ENCODE results near the gene ADARB2.
"Not testable (repeated sequence)": the region's sequence is repeated elsewhere in the genome, so short reads cannot be mapped to it uniquely, and the experiment has no call there.

Gene ADARB2

DNA sequence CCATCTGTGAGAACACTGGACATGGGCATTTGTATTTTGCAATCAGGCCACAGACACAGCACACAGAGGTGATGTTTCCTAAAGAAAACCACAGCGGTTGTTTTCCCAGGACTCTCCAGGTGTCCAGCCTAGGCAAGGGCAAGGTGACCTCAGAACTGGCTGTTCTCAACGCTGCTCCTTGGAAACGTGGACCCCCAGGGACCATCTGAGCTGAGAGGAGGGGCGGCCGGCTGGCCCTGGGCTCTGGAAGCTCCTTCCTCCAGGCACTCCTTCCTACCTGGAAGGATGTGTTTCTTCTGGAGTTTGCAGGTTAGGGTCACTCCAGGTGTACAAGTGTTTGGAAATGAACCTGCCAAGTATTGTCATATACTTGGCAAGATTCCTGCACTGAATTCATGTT lies 103.1 kb downstream of the ADARB2 start:
- DNase-seq, result no peak

DNA sequence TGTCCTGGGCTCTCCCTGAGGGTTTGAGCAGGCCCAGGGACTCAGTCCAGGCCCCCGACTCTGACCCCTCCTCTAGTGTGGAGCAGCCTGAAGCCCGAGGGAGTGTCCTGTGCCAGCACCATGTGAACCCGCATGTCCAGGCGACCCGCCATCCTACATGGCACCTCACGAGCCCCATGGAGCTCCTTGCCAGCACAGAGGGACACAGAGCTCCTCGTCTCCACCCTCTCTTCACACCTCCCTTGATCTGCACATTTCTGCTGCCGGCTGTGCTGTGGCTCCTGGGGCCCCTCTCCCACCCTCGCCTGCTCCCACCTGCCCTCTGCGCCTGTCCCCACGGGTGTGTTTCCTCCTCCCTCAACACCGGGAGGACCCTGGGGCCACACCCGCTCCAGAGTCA lies 103.5 kb downstream of the ADARB2 start:
- no peak for DNase-seq

DNA sequence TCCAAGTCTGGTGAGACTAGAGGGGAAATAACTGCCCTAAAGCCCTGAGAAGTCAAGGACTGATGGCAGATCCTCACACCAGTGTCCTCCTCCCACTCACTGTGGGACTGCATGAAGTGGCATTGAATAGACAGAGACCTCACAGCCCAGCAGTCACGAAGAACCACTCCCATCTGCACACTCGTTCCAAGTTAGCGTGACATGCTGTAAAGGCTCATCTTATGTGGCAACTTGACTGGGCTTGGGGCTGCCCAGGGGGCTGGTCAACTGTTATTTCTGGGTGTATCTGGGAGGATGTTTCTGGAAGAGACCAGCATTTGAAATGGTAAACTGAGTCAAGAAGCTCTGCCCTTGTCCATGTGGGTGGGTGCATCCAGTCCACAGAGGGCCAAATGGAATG lies 104.7 kb downstream of the ADARB2 start:
- DNase-seq, result no peak

DNA sequence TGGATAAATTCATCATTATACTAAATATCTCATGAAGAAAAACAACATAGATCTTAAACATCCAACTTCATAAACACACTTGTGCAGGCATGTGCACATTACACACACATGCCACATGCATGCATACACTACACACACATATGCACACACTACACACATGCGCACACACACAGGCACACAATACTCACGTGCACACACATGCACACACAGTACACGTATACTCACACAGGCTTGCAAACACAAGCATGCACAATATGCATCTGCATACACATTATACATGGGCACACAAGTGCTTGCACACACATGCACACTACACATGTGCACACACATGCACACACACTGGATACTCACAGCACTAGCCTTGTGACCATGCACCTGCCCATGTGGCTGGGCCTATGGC lies 105.2 kb downstream of the ADARB2 start:
- no peak for DNase-seq

DNA sequence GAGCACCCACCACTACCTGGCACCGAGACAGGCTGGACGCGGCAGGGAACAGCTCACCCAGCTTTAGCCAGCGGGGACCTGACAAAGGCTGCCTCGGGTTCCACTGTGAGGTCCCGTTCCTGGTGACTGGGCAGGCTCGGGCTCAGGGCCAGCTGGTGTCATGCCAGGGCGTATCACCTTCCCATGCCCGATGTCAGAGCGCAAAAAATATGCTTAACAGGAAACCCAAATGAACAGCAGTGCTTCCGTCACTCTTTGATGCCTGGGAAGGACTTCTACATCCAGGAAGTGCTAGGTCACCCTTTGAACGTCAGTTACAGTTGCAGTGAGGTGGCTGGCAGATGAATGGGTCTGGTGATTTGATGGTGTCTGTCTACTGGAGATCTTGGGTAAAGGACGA lies 106.0 kb downstream of the ADARB2 start:
- DNase-seq, result peak; percentile 7

DNA sequence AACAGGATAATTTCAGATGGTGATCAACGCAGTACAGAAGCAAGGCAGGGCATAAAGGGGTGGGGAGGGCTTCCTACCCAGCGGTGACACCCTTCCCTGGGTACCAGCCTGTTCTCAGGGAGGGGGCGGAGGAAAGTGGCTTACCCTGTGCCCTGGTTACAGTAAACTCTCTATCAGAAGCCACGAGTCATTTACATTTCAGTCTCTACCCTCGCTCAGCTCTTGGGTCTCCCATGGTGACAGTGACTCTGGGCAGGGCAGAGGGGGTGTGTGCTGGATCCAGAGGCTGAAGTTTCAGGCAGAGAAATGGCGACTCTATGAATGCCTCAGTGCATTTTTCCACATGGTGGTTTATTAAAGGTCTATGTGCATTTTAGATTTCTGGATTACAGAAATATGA lies 107.0 kb downstream of the ADARB2 start:
- no peak for DNase-seq

DNA sequence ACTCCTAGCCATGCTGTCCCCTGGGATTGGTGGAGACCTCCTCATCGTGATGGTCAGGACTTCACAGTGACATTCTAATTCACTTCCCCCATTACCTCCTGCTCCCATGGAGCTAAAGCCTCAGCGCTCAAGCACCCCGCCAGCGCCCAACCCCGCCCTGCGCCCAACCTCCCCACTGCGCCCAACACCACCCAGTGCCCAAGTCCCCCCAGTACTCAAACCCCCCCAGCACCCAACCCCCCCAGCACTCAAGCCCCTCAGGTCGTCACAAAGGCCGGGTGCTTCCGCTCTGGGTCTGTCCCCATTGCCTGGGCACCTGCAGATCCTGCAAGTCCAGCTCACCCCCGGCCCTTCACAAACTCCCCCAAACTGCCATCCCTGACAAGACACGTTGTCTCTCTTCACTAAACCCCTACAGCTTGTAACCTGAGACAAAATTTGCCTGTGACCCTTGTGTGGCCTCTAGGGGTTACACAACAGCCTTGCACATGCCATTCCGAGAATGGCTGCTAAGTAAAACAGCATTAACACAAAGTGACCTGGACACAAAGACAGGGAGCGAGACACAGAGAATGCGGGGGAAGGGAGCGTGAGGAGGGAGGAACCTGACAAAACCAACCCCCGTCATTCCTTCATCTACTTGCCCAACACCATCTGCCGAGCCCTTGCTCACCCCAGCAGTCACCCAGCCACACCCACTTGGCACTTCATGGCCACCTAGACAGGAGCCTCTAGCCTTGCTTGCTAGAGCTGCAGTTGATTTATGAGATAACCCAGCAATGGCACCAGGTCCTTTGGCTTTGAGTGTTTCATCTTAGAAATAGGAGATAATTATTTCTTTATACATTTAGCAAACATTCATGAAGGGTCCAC lies 107.8 kb downstream of the ADARB2 start:
- no peak for DNase-seq

DNA sequence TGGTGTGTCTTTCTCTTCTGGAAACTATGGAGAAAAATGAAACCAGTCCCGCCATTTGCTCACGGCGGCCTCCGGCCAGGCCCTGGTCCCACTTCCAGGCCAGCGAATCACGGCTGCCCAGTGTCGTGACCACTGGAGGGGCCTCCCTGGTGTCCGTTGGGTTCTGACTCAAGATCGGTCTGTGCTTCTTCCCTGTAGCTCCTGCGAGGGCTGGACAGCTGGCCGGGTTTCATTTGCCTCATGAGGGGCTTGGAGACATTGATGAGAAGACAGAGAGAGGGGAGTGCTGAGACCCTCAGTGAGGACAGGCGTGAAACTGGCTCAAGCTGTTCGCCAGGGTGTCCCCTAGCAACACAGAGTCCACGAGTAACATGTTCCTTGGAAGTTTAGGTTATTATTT lies 108.6 kb downstream of the ADARB2 start:
- no peak for DNase-seq

DNA sequence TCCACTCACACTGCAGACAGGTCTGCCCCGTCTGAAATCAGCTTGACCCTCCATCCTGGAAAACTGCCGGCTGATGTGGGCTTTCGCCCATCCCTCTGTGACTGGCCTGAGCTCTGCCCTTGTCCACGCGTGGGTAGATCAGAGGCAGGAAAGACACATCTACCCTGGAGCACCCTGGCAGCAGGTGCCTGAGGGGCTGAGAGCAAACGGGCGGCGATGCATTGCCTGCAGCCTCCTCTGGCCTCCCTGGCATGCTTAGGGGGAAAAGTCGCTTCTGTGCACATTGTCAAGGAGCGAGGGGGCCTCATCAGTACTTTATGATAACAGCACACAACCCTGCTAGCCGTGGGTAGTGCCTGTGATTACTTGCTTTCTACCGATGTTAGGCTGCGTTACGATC lies 109.4 kb downstream of the ADARB2 start:
- DNase-seq, result no peak

DNA sequence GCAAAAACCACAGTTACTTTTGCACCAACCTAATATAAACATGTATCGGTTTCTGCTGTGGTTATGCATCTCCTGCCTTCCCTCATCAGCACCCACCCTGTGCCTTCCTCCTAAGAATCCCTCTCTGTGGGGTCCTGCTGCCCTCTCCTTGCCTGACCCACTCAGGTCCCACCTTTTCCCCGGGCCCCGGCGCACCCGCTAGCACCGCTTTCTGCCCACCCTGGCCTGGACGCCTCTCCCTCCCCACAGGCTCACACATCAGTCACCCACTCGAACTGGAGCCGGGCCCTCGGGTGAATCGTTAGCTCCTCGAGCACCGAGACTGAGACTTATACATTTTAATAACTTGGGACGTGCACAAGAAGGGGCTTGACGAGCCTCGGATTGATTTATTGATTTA lies 110.5 kb downstream of the ADARB2 start:
- no peak for DNase-seq

DNA sequence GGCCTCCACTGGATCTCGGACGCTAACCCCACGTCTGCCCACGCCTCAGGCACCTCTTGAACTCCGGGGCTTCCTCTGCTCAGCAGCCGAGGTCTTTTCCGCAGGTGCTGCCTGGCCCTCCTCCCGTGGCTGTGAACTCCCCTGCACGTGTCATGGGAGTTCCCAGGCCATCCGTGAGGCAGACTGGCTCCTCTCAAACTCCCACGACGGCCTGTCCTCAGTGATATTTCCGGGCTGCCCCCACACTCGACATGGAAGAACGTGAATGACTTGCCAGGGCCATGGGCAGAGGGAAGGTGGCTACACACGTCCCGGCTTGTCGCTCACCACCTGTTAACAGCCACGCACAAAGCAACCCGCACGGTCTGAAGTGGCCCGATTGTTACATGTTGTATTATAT lies 110.9 kb downstream of the ADARB2 start:
- DNase-seq, result no peak

DNA sequence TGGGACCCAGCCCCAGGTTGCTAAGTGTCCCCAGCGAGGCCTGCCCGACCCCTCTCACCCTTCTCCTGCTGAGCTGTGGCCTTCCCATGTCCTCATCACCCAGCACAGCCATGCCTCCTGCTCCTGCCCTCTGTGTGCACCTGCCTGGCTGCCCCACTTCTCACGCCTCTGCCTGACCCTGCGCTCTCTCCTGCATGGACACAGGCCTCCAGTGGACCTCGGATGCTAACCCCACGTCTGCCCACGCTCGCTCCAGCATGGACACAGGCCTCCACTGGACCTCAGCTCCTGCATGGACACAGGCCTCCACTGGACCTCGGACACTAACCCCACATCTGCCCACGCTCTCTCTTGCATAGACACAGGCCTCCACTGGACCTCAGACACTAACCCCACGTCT lies 111.6 kb downstream of the ADARB2 start:
- no peak for DNase-seq

DNA sequence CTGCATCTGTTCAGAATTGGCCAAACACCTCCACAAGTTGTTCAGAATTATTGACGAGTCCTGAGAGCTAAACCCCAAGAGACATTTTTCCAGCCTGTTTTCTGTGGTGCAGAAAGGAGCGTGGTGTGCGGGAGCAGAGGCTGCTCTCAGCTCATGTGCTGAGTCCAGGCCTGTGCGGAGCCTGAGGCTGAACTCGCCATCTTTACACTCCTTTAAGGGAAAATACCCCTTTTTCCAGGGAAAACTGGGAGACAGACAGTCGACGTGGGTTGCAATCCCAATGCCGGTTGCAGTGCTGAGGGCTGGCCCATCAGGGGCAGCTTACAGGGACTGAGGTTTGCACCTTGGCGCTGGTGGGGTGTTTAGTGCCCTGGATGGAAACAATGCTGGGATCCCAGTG lies 112.2 kb downstream of the ADARB2 start:
- no peak for DNase-seq

DNA sequence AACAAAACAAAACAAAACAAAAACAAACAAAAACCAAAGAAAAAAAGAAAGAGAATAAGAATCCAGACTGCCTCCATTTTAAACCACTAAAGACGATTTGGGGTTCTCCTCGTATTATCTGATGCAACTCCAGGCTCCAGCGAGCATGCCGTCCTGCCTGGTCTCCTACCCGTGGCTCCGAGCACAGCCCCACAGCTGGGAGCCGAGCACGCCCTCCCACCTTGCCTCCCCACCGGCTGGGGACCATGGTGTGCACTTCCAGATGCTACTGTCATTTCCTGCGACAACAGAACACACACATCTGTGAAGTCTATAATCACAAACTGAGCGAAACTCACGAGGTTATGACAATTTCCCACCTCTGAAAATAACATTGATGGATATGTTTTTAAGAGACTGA lies 113.1 kb downstream of the ADARB2 start:
- DNase-seq, result no peak

DNA sequence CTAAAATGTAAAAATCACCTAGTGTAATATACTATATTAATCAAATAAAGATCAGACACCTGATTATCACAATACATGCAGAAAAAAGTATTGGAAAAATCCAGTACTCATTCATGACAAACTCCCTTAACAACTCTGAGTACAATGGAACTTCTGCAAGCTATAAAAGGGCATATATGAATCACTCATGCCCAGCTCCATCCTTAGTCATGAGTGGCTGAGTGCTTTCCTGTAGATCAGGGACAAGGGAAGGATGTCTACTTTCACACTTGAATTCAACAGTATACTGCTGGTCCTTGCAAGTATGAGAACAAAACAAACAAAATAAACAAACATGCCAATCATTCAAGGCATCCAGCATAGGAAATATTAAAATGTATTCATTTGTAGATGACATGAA lies 116.5 kb downstream of the ADARB2 start:
- DNase-seq, result no peak

DNA sequence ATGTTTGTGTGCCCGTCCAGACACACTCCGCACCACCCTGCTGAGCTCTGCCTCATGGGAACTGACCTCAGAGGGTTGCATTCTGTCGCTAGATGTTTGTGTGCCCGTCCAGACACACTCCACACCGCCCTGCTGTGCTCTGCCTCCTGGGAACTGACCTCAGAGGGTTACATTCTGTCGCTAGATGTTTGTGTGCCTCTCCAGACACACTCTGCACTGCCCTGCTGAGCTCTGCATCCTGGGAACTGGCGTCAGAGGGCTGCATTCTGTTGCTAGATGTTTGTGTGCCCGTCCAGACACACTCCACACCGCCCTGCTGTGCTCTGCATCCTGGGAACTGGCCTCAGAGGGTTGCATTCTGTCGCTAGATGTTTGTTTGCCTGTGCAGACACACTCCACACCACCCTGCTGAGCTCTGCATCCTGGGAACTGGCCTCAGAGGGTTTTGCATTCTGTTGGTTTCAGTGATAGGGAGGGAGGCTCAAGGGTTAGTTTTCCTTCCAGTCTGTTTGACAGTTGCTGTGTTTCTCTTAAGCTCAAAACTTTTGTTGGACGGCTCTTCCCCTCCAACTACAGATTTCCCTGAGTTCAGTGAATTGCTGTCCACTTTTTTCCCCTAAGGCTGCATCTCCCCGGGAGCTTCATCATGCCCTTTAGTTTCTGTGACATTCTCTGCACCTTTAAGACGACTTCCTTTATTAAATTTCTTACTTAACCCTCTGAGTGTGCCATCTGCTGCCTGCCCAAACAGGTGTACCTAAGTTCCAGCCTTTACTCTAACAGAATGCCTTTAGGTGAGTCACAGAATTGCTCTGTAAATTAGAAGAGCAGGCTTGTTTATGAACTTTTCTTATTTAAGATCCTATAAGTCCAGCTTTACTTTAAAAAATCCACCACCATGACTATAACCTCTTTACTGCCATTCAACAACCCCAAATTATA lies 119.7 kb downstream of the ADARB2 start:
- DNase-seq, result not testable (repeated sequence)

DNA sequence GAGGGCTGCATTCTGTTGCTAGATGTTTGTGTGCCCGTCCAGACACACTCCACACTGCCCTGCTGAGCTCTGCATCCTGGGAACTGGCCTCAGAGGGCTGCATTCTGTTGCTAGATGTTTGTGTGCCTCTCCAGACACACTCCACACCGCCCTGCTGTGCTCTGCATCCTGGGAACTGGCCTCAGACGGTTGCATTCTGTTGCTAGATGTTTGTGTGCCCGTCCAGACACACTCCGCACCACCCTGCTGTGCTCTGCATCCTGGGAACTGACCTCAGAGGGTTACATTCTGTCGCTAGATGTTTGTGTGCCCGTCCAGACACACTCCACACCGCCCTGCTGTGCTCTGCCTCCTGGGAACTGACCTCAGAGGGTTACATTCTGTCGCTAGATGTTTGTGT lies 120.6 kb downstream of the ADARB2 start:
- not testable (repeated sequence) for DNase-seq

DNA sequence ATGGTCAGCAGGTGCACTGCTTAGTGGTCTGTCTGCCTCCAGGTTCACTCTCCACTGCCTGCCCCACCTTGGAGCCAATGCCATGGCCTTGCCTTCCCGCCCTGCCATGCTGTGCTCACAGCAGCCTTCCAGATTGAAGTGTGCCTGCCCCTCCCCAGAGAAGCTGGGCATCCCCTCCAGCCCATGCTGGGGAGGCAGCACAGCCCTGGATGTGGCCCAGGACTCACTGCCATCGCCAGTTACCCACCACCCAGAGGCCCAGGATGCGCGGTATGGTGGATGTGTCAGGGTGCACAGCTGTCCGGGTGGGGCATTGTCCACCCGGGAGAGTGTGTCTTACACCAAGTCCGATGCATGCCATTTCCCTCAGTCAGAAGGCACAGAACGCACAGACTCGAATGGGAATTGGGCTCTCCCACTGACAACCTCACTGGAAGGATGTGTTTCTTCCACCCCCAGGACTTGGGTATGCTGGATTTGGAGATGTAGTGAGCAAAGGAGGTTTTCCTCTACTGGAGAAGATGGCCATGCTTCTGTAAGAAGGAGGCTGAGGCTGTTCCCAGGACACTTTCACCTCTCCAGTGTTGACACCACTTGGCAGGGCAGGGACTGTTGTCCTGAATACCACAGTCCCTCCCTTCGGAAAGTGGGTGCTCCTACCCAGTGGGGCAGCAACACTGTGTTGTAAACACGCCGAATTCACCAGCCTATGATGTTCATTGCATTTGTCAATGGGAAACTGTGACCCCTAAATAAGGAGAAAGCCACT lies 122.0 kb downstream of the ADARB2 start:
- DNase-seq, result no peak

DNA sequence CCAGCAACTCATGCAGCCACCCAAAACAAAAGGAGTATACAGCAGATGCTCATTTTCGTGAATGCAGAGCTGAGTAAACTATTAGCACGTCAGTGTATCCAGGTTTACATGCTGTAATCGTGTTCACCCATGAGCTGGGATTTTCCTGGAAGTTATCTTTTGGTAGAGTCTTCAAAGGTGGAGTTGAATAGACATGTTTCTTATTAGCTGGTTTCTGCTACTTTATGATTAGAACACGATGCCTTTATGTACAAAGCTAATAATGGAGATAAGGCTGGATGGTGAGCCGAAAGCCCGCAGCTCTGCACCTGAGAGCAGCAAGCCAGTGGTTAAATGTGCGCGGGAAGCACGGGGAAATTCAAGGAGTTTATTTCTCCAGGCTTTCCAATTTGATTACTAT lies 123.8 kb downstream of the ADARB2 start:
- DNase-seq, result peak; percentile 12

DNA sequence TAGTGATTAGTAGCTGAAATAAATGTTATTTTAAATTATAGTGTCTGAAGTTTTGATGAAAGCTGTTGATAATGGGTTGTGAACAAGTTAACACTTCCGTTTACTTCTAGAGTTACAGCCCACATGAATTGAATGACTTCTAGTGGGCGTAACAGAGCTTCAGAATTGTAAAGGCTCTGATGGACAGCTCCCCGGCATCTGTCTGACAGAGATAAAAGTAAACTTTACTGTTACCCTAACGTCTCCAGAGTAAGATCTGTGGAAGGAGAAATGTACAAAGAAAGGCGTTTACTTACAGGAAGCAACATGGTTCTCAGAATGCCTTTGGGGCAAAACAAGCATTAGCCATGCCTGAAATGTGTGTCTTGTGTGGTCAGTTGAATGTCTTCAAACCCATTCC lies 124.4 kb downstream of the ADARB2 start:
- DNase-seq, result no peak

DNA sequence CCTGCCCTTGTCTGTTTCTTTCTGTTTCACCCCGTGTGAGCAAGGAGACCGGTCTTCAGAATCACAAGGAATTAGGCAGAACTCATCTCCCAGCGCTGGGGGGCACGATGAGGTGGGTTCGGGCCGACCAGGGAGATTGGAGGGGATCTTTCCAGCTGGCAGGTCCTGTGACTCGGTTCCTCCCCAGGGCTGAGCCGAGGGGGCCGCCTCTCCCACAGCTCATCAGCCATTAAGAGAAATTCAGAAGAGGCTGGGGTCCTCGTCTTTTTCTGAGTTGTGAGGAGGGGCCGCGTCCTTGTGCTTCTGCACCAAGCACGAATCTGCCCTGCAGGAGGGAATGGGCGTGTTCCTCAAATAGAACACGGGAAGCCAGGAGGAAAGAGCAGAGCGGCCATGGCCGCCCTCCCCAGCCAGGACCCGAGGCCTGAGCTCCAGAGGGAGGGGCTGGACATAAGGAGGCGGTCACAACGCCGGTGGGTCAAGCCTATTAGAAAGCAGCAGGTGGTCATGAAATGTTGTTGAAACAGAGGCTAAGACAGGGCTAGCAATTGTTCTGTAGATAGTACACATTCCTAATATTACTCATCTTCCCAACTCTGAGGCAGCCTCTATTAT lies 125.3 kb downstream of the ADARB2 start:
- DNase-seq, result no peak

DNA sequence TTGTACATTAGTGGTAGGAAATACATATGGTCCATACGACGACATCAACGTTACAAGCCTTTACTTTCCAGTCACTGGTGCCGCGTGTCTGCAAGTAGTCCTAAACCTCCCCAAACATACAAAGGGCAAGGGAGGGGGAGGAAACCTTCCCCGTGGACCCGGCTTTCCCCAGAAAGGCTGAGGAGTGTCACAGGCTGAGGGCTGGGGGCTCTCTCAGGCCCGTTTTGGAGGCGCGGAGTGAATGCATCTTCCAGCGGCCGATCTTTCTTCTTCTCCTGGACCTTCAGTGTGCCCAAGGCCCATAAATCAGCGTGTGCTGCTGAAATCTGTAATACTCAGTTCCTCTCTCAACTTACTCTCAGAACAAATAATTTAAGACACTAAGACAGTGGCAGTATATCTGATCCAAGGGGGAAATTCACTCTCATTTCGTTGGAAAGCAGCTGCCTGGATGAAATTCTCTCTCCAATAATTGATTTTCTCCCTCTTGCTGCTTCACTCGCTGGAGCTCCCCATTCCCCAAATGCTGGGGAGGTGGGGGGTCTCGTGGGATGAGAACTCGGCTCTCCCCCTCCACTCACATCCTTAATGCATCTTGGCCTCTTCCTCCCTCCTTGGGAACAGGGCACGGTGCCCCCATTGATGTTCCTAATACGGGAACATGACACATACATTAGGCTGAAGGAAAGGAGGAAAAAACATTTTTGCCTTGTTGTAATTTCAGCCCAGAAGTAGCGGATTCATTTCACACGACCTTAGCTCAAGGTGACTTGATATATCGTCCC lies 126.1 kb downstream of the ADARB2 start:
- no peak for DNase-seq

Measured in NCI-H1105 treated with DMSO at 0.1 percent for 48 hours (cell line).